Nephron progenitor cell (in vitro differentiated cells): ENCODE measurements around the gene COPB1.
A peak's percentile ranks its signal among the peaks of the same experiment; 100 is the strongest.

Source experiments
- DNase-seq: peaks from one replicate; pipeline ENCODE4 v3.0.0; 2021
- H3K27ac Mint-ChIP-seq: 2 replicates; pipeline ENCODE4 v1.8.0; 2021; ENCODE audit warnings: mild to moderate bottlenecking, moderate library complexity, mixed read lengths
- H3K27me3 Mint-ChIP-seq: 2 replicates; pipeline ENCODE4 v1.8.0; 2021; ENCODE audit warnings: mild to moderate bottlenecking, low read depth, mixed read lengths; ENCODE audit not compliant: poor library complexity
- H3K36me3 Mint-ChIP-seq: 2 replicates; pipeline ENCODE4 v1.8.0; 2021; ENCODE audit warnings: low read depth, mixed read lengths
- H3K4me1 Mint-ChIP-seq: 2 replicates; pipeline ENCODE4 v1.8.0; 2021; ENCODE audit warnings: mixed read lengths
- H3K4me3 Mint-ChIP-seq: 2 replicates; pipeline ENCODE4 v1.8.0; 2021; ENCODE audit warnings: mild to moderate bottlenecking, moderate library complexity, mixed read lengths
- H3K9me3 Mint-ChIP-seq: 2 replicates; pipeline ENCODE4 v1.8.0; 2021; ENCODE audit warnings: mild to moderate bottlenecking, moderate library complexity, mixed read lengths
- CTCF ChIP-seq: fragments of 200-600 bp; sonication (generic); IDR thresholded peaks from 2 replicates; pipeline ENCODE4 v1.5.0; 2021; ENCODE audit warnings: antibody characterized with exemption

The COPB1 gene

GRCh38 chr11:14519597-14519916 is 19.9 kb upstream of the COPB1 start:
- H3K27ac Mint-ChIP-seq = peak overlapping the region; percentile 99
- no peak for DNase-seq
- peak overlapping the region; percentile 89 for H3K4me3 Mint-ChIP-seq
- H3K36me3 Mint-ChIP-seq = peaks cover 22% of the 10 kb centered on the region
- H3K4me1 Mint-ChIP-seq = peaks cover 23% of the 10 kb centered on the region
- TF ChIP-seq CTCF = no peak
- H3K27me3 Mint-ChIP-seq = no peaks in the 10 kb centered on the region
- no peaks in the 10 kb centered on the region for H3K9me3 Mint-ChIP-seq

GRCh38 chr11:14518820-14519219 is 19.2 kb upstream of the COPB1 start:
- H3K4me1 Mint-ChIP-seq = peaks cover 23% of the 10 kb centered on the region
- H3K27ac Mint-ChIP-seq = peak overlapping the region; percentile 37

GRCh38 chr11:14513800-14514199 is 14.2 kb upstream of the COPB1 start:
- no peak for DNase-seq
- H3K4me1 Mint-ChIP-seq = peaks cover 8% of the 10 kb centered on the region
- no peak overlapping the region for H3K4me3 Mint-ChIP-seq
- H3K27me3 Mint-ChIP-seq = no peaks in the 10 kb centered on the region
- TF ChIP-seq CTCF = no peak
- peaks cover 67% of the 10 kb centered on the region for H3K36me3 Mint-ChIP-seq
- H3K9me3 Mint-ChIP-seq = no peaks in the 10 kb centered on the region
- no peak overlapping the region for H3K27ac Mint-ChIP-seq

More at GRCh38 chr11:14518820-14519219, 19.2 kb upstream of the COPB1 start:
- no peak for TF ChIP-seq CTCF
- peak overlapping the region; percentile 89 for H3K4me3 Mint-ChIP-seq
- DNase-seq = no peak
- H3K27me3 Mint-ChIP-seq = no peaks in the 10 kb centered on the region
- peaks cover 30% of the 10 kb centered on the region for H3K36me3 Mint-ChIP-seq
- H3K9me3 Mint-ChIP-seq = no peaks in the 10 kb centered on the region

GRCh38 chr11:14506532-14506931 is 6.9 kb upstream of the COPB1 start:
- no peaks in the 10 kb centered on the region for H3K4me1 Mint-ChIP-seq
- DNase-seq = no peak
- peaks cover 68% of the 10 kb centered on the region for H3K36me3 Mint-ChIP-seq
- no peak overlapping the region for H3K27ac Mint-ChIP-seq
- H3K9me3 Mint-ChIP-seq = no peaks in the 10 kb centered on the region
- TF ChIP-seq CTCF = no peak
- H3K27me3 Mint-ChIP-seq = no peaks in the 10 kb centered on the region
- H3K4me3 Mint-ChIP-seq = no peak overlapping the region

- Mint-ChIP-seq H3K27ac (no peak overlapping the region), H3K27me3 (no peaks in the 10 kb centered on the region), H3K9me3 (no peaks in the 10 kb centered on the region), H3K4me3 (no peak overlapping the region), H3K36me3 (peaks cover 47% of the 10 kb centered on the region), H3K4me1 (peaks cover 21% of the 10 kb centered on the region)
- no peak for DNase-seq
- TF ChIP-seq CTCF = no peak
Observed at GRCh38 chr11:14503023-14503422, 3.4 kb upstream of the COPB1 start.

- Mint-ChIP-seq H3K4me1 (peaks cover 30% of the 10 kb centered on the region), H3K4me3 (no peak overlapping the region), H3K27ac (no peak overlapping the region), H3K27me3 (no peaks in the 10 kb centered on the region), H3K9me3 (peaks cover 3% of the 10 kb centered on the region), H3K36me3 (peaks cover 48% of the 10 kb centered on the region)
- DNase-seq = no peak
- TF ChIP-seq CTCF = no peak
Observed at GRCh38 chr11:14502039-14502438, 2.4 kb upstream of the COPB1 start.
